ENCODE data around the gene CASP4. TPM values are rescaled to one million over a fixed set of nuclear protein-coding genes. Genes with fewer than 3 reads are reported as not detected.

CASP4 gene
- polyA plus RNA-seq, 1 donor from 2014 or later: not detected

- H3K4me2 ChIP-seq (ENCODE audit: low read length): no peak overlapping the region
- no peaks in the 10 kb centered on the region for H4K20me1 ChIP-seq (ENCODE audit: insufficient read depth)
- H3K79me2 ChIP-seq (replicated peaks; ENCODE audit: insufficient read depth, low read length): no peaks in the 10 kb centered on the region
- no peak overlapping the region for H3K9ac ChIP-seq (ENCODE audit: low read length)
- no peak overlapping the region for H3K27ac ChIP-seq (ENCODE audit: low read length)
- H3K9me2 ChIP-seq (ENCODE audit: insufficient read depth, low read length): no peaks in the 10 kb centered on the region
- no peaks in the 10 kb centered on the region for H3K27me3 ChIP-seq (ENCODE audit: insufficient read depth, low read depth, low read length)
- no peaks in the 10 kb centered on the region for H3K36me3 ChIP-seq (ENCODE audit: insufficient read depth, low read length)
- no peak for TF ChIP-seq SMC3 (conservative IDR thresholded peaks at IDR 0.05; ENCODE audit: poor library complexity)
- TF ChIP-seq RAD21 (conservative IDR thresholded peaks at IDR 0.05): no peak
- no peak for TF ChIP-seq EZH2 (IDR thresholded peaks at IDR 0.05; ENCODE audit: borderline replicate concordance, insufficient read depth, low read length, poor library complexity, severe bottlenecking)
- TF ChIP-seq POLR2AphosphoS5 (IDR thresholded peaks at IDR 0.05): no peak
- TF ChIP-seq REST (IDR thresholded peaks at IDR 0.05; ENCODE audit: borderline replicate concordance): no peak
- no peak for TF ChIP-seq TAF1 (IDR thresholded peaks at IDR 0.05; ENCODE audit: low read depth)
- TF ChIP-seq EP300 (conservative IDR thresholded peaks at IDR 0.05; ENCODE audit: poor library complexity, severe bottlenecking): no peak
- TF ChIP-seq MXI1 (conservative IDR thresholded peaks at IDR 0.05; ENCODE audit: poor library complexity, severe bottlenecking): no peak
- no peak for TF ChIP-seq CTCF (IDR thresholded peaks at IDR 0.05; ENCODE audit: poor library complexity, severe bottlenecking)
- H2AFZ ChIP-seq (ENCODE audit: low read depth, low read length): no peak overlapping the region
- no peak overlapping the region for H3K4me3 ChIP-seq (ENCODE audit: low read length)
- no peaks in the 10 kb centered on the region for H3K9me3 ChIP-seq (ENCODE audit: low read length)
- H3F3A ChIP-seq (ENCODE audit: insufficient read depth, low read length, poor library complexity, severe bottlenecking): no peaks in the 10 kb centered on the region
Measured at GRCh38 chr11:104895634-104896033, 72.7 kb downstream of the CASP4 start.

GRCh38 chr11:104893876-104894275, 74.5 kb downstream of the CASP4 start:
- Histone ChIP-seq H3K27me3 (ENCODE audit: insufficient read depth, low read depth, low read length) (no peaks in the 10 kb centered on the region), H3K36me3 (ENCODE audit: insufficient read depth, low read length) (no peaks in the 10 kb centered on the region), H3F3A (ENCODE audit: insufficient read depth, low read length, poor library complexity, severe bottlenecking) (no peaks in the 10 kb centered on the region), H2AFZ (ENCODE audit: low read depth, low read length) (no peak overlapping the region), H3K9ac (ENCODE audit: low read length) (no peak overlapping the region), H4K20me1 (ENCODE audit: insufficient read depth) (no peaks in the 10 kb centered on the region), H3K9me2 (ENCODE audit: insufficient read depth, low read length) (no peaks in the 10 kb centered on the region), H3K4me2 (ENCODE audit: low read length) (no peak overlapping the region), H3K9me3 (ENCODE audit: low read length) (no peaks in the 10 kb centered on the region), H3K27ac (ENCODE audit: low read length) (no peak overlapping the region), H3K79me2 (replicated peaks; ENCODE audit: insufficient read depth, low read length) (no peaks in the 10 kb centered on the region), H3K4me3 (ENCODE audit: low read length) (no peak overlapping the region)
- TF ChIP-seq REST (IDR thresholded peaks at IDR 0.05; ENCODE audit: borderline replicate concordance): no peak
- TF ChIP-seq MXI1 (conservative IDR thresholded peaks at IDR 0.05; ENCODE audit: poor library complexity, severe bottlenecking): no peak
- no peak for TF ChIP-seq TAF1 (IDR thresholded peaks at IDR 0.05; ENCODE audit: low read depth)
- TF ChIP-seq CTCF (IDR thresholded peaks at IDR 0.05; ENCODE audit: poor library complexity, severe bottlenecking): no peak
- TF ChIP-seq POLR2AphosphoS5 (IDR thresholded peaks at IDR 0.05): no peak

Measured in neural cell (in vitro differentiated cells).